ENCODE results near the gene CTNNA1.
"Not testable (repeated sequence)": the region's sequence is repeated elsewhere in the genome, so short reads cannot be mapped to it uniquely, and the experiment has no call there.

Gene CTNNA1

GRCh38 chr5:138752951-138753793, at the start of gene CTNNA1 (continued):
- TF ChIP-seq ZBTB11 (tag by site-specific recombination; conservative IDR thresholded peaks at IDR 0.05; ENCODE audit: low read depth): peak; percentile 94
- no peak for TF ChIP-seq ZNF521 (tag by site-specific recombination; IDR thresholded peaks at IDR 0.05)
- peak; percentile 82; the same call in 1 of the 2 replicates for TF ChIP-seq ZBTB8A (tag by site-specific recombination; IDR thresholded peaks at IDR 0.05)
- TF ChIP-seq OSR2 (tag by site-specific recombination; IDR thresholded peaks at IDR 0.05): no peak; the same call in 1 of the 2 replicates
- TF ChIP-seq ZNF585B (tag by site-specific recombination; IDR thresholded peaks at IDR 0.05): no peak
- TF ChIP-seq ZNF785 (tag by site-specific recombination; IDR thresholded peaks at IDR 0.05): no peak

- H3K36me3 ChIP-seq (ENCODE audit: control insufficient read depth in 2 of 2, insufficient read depth in 1 of 2, low read length in 2 of 2); POLR2A ChIA-PET; H3K4me1 ChIP-seq (ENCODE audit: control insufficient read depth, insufficient read depth, low read length); H3K9me3 ChIP-seq (ENCODE audit: control insufficient read depth, insufficient read depth, low read depth, low read length); H3K27ac ChIP-seq (ENCODE audit: extremely low read depth, low read depth, low read length); H3K4me3 ChIP-seq (ENCODE audit: low read depth, low read length): not testable (repeated sequence)
- CTCF ChIA-PET: interaction anchor here (0.6 to 1.4 kb wide), 3 partner anchors 28 to 62 kb away, joined by 3 to 5 read pairs (median 3); no protein-coding TSS in a partner anchor
- TF ChIP-seq ZNF623 (tag by site-specific recombination; IDR thresholded peaks at IDR 0.05) (peak; percentile 83), ZNF23 (tag by site-specific recombination; IDR thresholded peaks at IDR 0.05; ENCODE audit: borderline replicate concordance) (0 out of 2 replicates have a peak, but pooled peaks have one; percentile 13), ZNF555 (tag by site-specific recombination; conservative IDR thresholded peaks at IDR 0.05) (peak; percentile 89), ZNF121 (tag by site-specific recombination; IDR thresholded peaks at IDR 0.05) (peak; percentile 41; the same call in 1 of the 2 replicates), ZNF138 (tag by site-specific recombination; IDR thresholded peaks at IDR 0.05; ENCODE audit: borderline replicate concordance) (0 out of 2 replicates have a peak, but pooled peaks have one; percentile 86), REST (tag by site-specific recombination; IDR thresholded peaks at IDR 0.05) (peak; percentile 74), KLF7 (tag by site-specific recombination; IDR thresholded peaks at IDR 0.05; ENCODE audit: borderline replicate concordance) (0 out of 2 replicates have a peak, but pooled peaks have one; percentile 48), ZNF664 (tag by site-specific recombination; IDR thresholded peaks at IDR 0.05) (peak; percentile 71; the same call in 1 of the 2 replicates), ZNF580 (tag by site-specific recombination; IDR thresholded peaks at IDR 0.05) (peak; percentile 35; the same call in 1 of the 2 replicates), GLI2 (tag by site-specific recombination; IDR thresholded peaks at IDR 0.05; ENCODE audit: borderline replicate concordance, low read depth) (peak; percentile 47; the same call in 1 of the 2 replicates), ZNF202 (tag by site-specific recombination; IDR thresholded peaks at IDR 0.05; ENCODE audit: borderline replicate concordance) (peak; percentile 92; the same call in 1 of the 2 replicates), ZNF266 (tag by site-specific recombination; IDR thresholded peaks at IDR 0.05; ENCODE audit: low read depth) (peak; percentile 85; the same call in 1 of the 2 replicates), ZNF433 (tag by site-specific recombination; IDR thresholded peaks at IDR 0.05; ENCODE audit: low read depth) (peak; percentile 77), ZNF791 (tag by site-specific recombination; IDR thresholded peaks at IDR 0.05) (peak; percentile 70), ZNF558 (tag by site-specific recombination; IDR thresholded peaks at IDR 0.05) (peak; percentile 85), ZBTB8A (tag by site-specific recombination; IDR thresholded peaks at IDR 0.05) (peak; percentile 73), ZNF341 (tag by site-specific recombination; IDR thresholded peaks at IDR 0.05; ENCODE audit: low read depth) (0 out of 2 replicates have a peak, but pooled peaks have one; percentile 16), ZNF292 (tag by site-specific recombination; IDR thresholded peaks at IDR 0.05; ENCODE audit: borderline replicate concordance, low read depth) (peak; percentile 63; the same call in 1 of the 2 replicates), ZNF404 (tag by site-specific recombination; IDR thresholded peaks at IDR 0.05) (peak; percentile 83; the same call in 1 of the 2 replicates), ZNF629 (tag by site-specific recombination; IDR thresholded peaks at IDR 0.05) (peak; percentile 56; the same call in 1 of the 2 replicates), OVOL3 (tag by site-specific recombination; IDR thresholded peaks at IDR 0.05) (0 out of 2 replicates have a peak, but pooled peaks have one; percentile 56), ZNF501 (tag by site-specific recombination; IDR thresholded peaks at IDR 0.05) (peak; percentile 66; the same call in 1 of the 2 replicates)
These were observed 49.4 kb upstream of the CTNNA1 start for GRCh38 chr5:138703777-138704176.

Data from HEK293 (cell line).